ENCODE measurements around the gene PHF21B.

GRCh38 chr22:45023431-45023830 is 13.6 kb upstream of the PHF21B start:
- TF ChIP-seq CTCF (IDR thresholded peaks at IDR 0.05) (no peak), POLR2A (IDR thresholded peaks at IDR 0.05) (no peak)
